Body of pancreas (tissue), 4 donors: Measurements from ENCODE around the gene PDE10A. TPM values are rescaled to one million over a fixed set of nuclear protein-coding genes. Genes with fewer than 3 reads are reported as not detected.

Experiments
- ATAC-seq: fragments of 150-250 bp; one replicate; pipeline ENCODE4 v1.9.1; 2016
- DNase-seq, 4 donors: peaks; one replicate each; pipeline ENCODE4 v3.0.0-alpha.2; 2019
- H3K27ac ChIP-seq, 4 donors: fragments of 200-600 bp; sonication (generic); 1 replicate in 3 of 4; 2 replicates in 1 of 4; pipeline versions ENCODE4 v1.5.1 to v1.6.1; 2016 to 2019; ENCODE audit warnings: mild to moderate bottlenecking in 1 of 4, mixed read lengths in 1 of 4, moderate library complexity in 1 of 4
- H3K27me3 ChIP-seq, 2 donors: fragments of 200-600 bp; sonication (generic); one replicate each; pipeline ENCODE4 v1.6.0; 2016; ENCODE audit warnings: mild to moderate bottlenecking in 1 of 2
- H3K36me3 ChIP-seq, 2 donors: fragments of 200-600 bp; sonication (generic); replicated peaks in 1 of 2; 2 replicates each; pipeline ENCODE4 v1.5.1; 2016; ENCODE audit warnings: low read depth in 2 of 2; ENCODE audit not compliant: insufficient read depth in 1 of 2
- H3K4me1 ChIP-seq: fragments of 200-600 bp; sonication (generic); one replicate; pipeline ENCODE4 v1.6.0; 2016
- H3K4me3 ChIP-seq, 2 donors: fragments of 200-600 bp; sonication (generic); 1 replicate in 1 of 2; 2 replicates in 1 of 2; pipeline ENCODE4 v1.5.1; 2016 to 2019
- H3K9me3 ChIP-seq, 3 donors: fragments of 200-600 bp; sonication (generic); 1 replicate in 2 of 3; 2 replicates in 1 of 3; pipeline ENCODE4 v1.5.1; 2016
- POLR2A ChIP-seq, 3 donors: fragments of 450-650 bp; IDR thresholded peaks; one replicate each; pipeline ENCODE4 v1.6.1; 2016; ENCODE audit warnings: antibody characterized with exemption in 3 of 3, mild to moderate bottlenecking in 2 of 3
- WGBS, 2 donors: methylation state at CpG; one replicate each; pipeline ENCODE4 v1.1.5; 2017; 5-methylcytosine and 5-hydroxymethylcytosine counted together
- intact Hi-C: fragments of 100-400 bp; cut with DNase I; formaldehyde crosslinking; loops from one replicate; pipeline ENCODE4 v1.15.1; 2023
- total RNA-seq, 2 donors: library from RNA; depleted of rRNA; stranded (reverse); fragments of >200 nt; gene quantifications; one replicate each; pipeline ENCODE4 v1.1.0, GENCODE V29; 2016
- TF ChIP-seq, protein P1 (sequence below), 7 experiments: fragments of 450-650 bp in 4 of 7; fragments of 200-600 bp in 3 of 7; sonication (generic) in 3 of 7; IDR thresholded peaks; one replicate each; pipeline ENCODE4 v1.5.1; 2016 to 2019; ENCODE audit warnings: antibody characterized with exemption in 7 of 7

PDE10A gene
- total RNA-seq, 2 donors from 2014 or later, result 3.9 to 16.8 TPM

DNA sequence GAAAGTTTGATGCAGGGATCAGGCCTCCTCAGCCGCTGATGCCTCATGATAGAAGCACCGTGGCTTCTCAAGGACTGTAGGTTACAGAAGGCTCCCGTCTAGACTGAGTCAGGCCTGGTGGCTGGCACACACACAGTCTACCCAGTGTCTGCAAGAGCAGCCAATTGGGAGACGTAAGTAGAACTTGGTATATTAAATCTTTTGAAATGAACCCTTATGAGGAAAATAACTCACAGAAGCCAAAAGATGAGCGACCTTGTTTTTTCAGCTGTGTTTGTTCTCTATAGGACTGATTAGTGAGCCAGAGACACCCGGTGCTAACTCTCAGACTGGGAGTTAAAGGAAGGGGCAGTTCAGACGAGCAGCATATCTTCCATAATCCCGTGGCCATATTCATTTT is 5.9 kb upstream of the PDE10A start:
- WGBS, 2 donors, result 41 to 50% methylated on average over 8 of the region's 8 CpGs
- intact Hi-C loops, result no loop called here
- peaks cover 0 to 17% of the 10 kb centered on the region in 2 donors for H3K27me3 ChIP-seq

DNA sequence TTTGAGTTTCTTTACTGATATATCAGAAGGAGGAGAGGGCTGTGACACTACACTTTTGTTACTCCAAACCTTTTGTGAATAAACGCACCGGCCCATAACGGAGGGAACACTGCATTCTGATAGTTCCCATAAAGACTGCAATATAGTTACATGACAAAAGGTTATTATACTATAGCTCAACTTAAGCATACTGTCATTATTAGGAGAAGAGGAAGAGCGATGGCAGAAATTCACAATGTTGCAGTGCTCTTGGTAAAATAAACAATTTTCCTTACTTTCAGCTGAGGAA is 2.3 kb upstream of the PDE10A start:
- TF ChIP-seq, protein P1, sequence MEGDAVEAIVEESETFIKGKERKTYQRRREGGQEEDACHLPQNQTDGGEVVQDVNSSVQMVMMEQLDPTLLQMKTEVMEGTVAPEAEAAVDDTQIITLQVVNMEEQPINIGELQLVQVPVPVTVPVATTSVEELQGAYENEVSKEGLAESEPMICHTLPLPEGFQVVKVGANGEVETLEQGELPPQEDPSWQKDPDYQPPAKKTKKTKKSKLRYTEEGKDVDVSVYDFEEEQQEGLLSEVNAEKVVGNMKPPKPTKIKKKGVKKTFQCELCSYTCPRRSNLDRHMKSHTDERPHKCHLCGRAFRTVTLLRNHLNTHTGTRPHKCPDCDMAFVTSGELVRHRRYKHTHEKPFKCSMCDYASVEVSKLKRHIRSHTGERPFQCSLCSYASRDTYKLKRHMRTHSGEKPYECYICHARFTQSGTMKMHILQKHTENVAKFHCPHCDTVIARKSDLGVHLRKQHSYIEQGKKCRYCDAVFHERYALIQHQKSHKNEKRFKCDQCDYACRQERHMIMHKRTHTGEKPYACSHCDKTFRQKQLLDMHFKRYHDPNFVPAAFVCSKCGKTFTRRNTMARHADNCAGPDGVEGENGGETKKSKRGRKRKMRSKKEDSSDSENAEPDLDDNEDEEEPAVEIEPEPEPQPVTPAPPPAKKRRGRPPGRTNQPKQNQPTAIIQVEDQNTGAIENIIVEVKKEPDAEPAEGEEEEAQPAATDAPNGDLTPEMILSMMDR (IDR thresholded peaks at IDR 0.05), result no peak
- TF ChIP-seq POLR2A (IDR thresholded peaks at IDR 0.05), result no peak
- Histone ChIP-seq H3K9me3 (no peaks in the 10 kb centered on the region), H3K27ac (no peak overlapping the region), H3K36me3 (no peaks in the 10 kb centered on the region), H3K27me3 (peaks cover 0 to 32% of the 10 kb centered on the region in 2 donors), H3K4me1 (peaks cover 34% of the 10 kb centered on the region), H3K4me3 (no peak overlapping the region)
- WGBS, 2 donors, result 5 to 9% methylated on average over 4 of the region's 4 CpGs
- no peak for DNase-seq
- intact Hi-C loops, result no loop called here
- ATAC-seq, result no peak

More for the DNA sequence above, 5.9 kb upstream of the PDE10A start:
- TF ChIP-seq, protein P1 (IDR thresholded peaks at IDR 0.05), result no peak
- TF ChIP-seq POLR2A (IDR thresholded peaks at IDR 0.05), result no peak
- Histone ChIP-seq H3K36me3 (no peaks in the 10 kb centered on the region), H3K27ac (no peak overlapping the region), H3K4me3 (no peak overlapping the region), H3K4me1 (peaks cover 5% of the 10 kb centered on the region), H3K9me3 (no peaks in the 10 kb centered on the region)
- no peak for DNase-seq
- ATAC-seq, result no peak

DNA sequence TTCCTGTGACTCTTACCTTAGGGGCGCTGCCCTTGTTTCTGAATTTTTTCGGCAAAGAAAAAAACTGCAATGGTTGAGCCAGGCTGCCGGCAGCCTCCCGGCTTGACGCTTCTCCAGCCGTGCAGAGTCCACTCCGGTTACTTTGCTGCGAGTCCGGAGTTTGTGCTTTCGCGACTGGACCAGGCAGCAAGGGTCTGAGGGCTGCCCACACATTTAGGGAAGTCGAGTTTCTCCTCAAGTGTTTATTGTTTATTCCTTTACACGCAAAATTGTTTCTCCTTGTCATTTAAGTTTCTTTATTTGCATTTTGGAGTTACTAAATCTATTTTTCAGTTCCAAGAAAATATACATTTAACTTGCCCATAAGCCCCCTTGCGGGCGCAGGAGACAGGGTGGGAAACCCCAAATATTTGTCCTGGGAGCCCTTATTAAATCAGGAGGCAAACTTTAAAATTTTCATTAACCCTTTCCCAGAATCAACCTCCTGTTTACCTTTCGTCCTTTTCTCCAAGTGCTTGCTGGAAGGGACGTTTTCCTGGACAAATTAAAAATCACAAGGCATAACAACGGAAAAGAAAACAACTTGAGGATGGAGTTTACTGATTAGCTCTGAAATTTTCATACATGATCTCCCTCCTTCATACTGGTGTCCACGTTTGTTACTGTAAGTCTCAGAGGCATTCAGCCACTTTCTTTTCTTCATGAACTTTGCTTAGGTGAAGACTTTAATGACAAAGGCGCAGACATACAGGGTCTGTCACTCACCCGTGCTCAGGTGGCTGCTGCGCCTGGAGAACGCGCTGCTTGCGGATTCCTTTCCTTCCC is 1.7 kb upstream of the PDE10A start:
- DNase-seq (no peak), ATAC-seq (no peak)
- H3K27me3 ChIP-seq, result peaks cover 0 to 33% of the 10 kb centered on the region in 2 donors
- H3K4me1 ChIP-seq, result peaks cover 36% of the 10 kb centered on the region
- no peak overlapping the region for H3K4me3 ChIP-seq
- intact Hi-C loops, result no loop called here
- H3K36me3 ChIP-seq, result no peaks in the 10 kb centered on the region
- TF ChIP-seq, protein P1 (IDR thresholded peaks at IDR 0.05), result no peak
- TF ChIP-seq POLR2A (IDR thresholded peaks at IDR 0.05), result no peak
- no peak overlapping the region for H3K27ac ChIP-seq
- H3K9me3 ChIP-seq, result no peaks in the 10 kb centered on the region
- WGBS, 2 donors, result 6% methylated on average over 25 of the region's 25 CpGs

DNA sequence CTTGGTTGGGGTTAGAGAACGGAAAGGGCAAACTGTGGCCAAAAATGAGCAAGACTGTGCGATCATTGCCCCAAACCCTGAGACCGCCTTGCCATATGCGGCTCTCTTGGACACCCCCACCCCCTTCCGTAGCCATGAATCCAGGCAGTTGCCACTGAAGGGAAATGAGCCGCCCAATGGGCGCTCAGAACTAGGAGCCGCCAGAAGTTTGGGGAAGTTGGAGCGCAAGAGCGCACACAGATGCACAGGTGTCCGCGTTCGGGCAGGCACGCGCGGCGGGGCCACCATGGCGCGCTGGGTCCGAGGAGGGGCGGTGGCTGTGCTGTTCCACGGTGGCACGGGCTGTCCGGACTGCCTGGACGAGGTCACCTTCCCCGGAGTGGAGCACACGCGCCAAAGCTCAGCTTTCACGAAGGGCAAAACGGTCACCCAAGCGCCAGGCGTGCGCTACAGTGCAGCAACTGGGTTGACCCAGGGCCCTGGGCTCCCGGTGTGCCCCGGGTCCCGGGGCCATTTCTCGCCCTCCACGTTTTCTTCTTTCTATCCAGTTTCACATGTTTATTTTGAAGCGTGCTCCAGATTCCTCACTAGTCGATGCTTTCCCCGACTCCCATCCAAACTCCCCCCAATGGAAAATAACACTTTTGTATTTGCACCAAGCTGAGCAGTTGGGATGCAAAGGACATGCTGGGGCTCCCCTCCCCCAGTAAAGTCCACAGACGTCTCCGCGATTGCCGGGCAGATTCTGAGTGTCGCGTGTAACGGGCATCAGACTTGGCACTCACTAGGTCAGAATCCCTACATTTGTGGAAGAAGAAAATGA is 906 bp upstream of the PDE10A start:
- Histone ChIP-seq H3K4me1 (peaks cover 36% of the 10 kb centered on the region), H3K4me3 (no peak overlapping the region), H3K36me3 (no peaks in the 10 kb centered on the region), H3K27me3 (peaks cover 0 to 33% of the 10 kb centered on the region in 2 donors), H3K9me3 (no peaks in the 10 kb centered on the region), H3K27ac (no peak overlapping the region)
- DNase-seq (no peak), ATAC-seq (no peak)
- intact Hi-C loops, result no loop called here
- TF ChIP-seq, protein P1 (IDR thresholded peaks at IDR 0.05), result no peak
- no peak for TF ChIP-seq POLR2A (IDR thresholded peaks at IDR 0.05)
- WGBS, 2 donors, result 2 to 3% methylated on average over 40 to 48 of the region's 48 CpGs
